T-helper 2 cell treated with Interferon-gamma antibody and Interleukin-4, amounts not matched to agents 5 μg/mL and 100 μg/mL, for 36 hours (primary cell): ENCODE measurements around the gene SMIM36.
"Not testable (repeated sequence)": the region's sequence is repeated elsewhere in the genome, so short reads cannot be mapped to it uniquely, and the experiment has no call there.

Experiments used
- DNase-seq: peaks from one replicate; pipeline ENCODE4 v3.0.0; 2021; ENCODE audit warnings: low spot score
- H3K27ac Mint-ChIP-seq: one replicate; pipeline ENCODE4 v1.8.0; 2021; ENCODE audit warnings: mild to moderate bottlenecking, mixed read lengths
- H3K27me3 Mint-ChIP-seq: one replicate; pipeline ENCODE4 v1.8.0; 2021; ENCODE audit warnings: low read depth, mixed read lengths
- H3K36me3 Mint-ChIP-seq: one replicate; pipeline ENCODE4 v1.8.0; 2021; ENCODE audit warnings: low read depth, mixed read lengths
- H3K4me1 Mint-ChIP-seq: one replicate; pipeline ENCODE4 v1.8.0; 2021; ENCODE audit warnings: low read depth, mixed read lengths
- H3K4me3 Mint-ChIP-seq: one replicate; pipeline ENCODE4 v1.8.0; 2022; ENCODE audit warnings: mild to moderate bottlenecking, moderate library complexity, mixed read lengths
- H3K9me3 Mint-ChIP-seq: one replicate; pipeline ENCODE4 v1.8.0; 2021; ENCODE audit warnings: mixed read lengths

SMIM36 gene

DNA sequence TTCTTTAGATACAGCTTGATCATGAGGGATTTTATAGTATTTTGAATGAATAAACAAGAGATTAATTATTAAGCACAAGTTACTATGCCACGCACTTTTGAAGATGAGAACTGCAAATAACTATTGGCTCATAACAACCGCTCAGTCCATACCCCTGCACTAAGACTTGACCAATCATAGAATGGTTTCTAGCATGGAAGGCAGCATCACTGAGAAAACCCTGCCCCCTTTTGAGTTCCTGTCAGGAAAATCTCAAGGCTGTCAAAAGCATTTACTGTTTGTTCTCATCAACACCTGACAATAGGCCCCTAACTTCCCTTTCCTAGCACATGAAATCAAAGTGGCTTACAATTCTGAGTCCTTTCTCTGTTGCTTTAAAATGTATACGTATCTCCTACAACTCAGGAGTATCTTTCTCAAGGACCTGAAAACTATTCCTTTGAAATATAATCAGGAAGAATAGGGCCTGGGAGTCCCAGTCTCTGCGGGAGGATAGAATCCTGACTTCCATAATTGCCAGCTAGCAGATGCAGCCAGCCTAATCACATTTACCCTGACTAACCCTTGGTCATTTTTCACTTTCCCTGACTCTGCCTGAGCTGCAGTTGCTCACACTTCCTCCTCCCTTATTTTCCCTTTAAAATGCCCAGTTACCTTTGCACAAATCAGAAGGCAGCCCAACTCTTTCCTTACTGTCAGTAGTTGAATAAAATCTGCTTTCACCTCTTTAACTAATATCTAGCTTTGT is 80.5 kb downstream of the SMIM36 start:
- no peak overlapping the region for H3K27ac Mint-ChIP-seq

DNA sequence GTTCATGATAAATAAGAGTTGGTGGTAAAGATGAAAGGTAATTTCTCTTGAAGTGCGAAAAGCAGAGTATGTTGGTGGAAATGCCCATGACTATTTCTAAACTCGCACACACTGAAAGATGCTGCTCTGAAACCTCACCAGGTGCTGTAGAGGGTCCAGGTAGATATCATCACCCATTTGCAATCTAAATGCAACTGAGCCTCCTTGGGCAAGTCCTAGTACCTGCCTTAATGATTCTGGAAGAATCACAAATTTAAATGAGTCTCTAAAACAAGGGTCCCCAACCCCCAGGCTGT is 83.7 kb downstream of the SMIM36 start:
- H3K36me3 Mint-ChIP-seq: no peaks in the 10 kb centered on the region
- peaks cover 10% of the 10 kb centered on the region for H3K4me1 Mint-ChIP-seq
- DNase-seq: no peak
- H3K4me3 Mint-ChIP-seq: no peak overlapping the region
- H3K9me3 Mint-ChIP-seq: no peaks in the 10 kb centered on the region
- no peak overlapping the region for H3K27ac Mint-ChIP-seq
- H3K27me3 Mint-ChIP-seq: peaks cover 39% of the 10 kb centered on the region

More for the DNA sequence above, 80.5 kb downstream of the SMIM36 start:
- Mint-ChIP-seq H3K36me3 (no peaks in the 10 kb centered on the region), H3K27me3 (peaks cover 24% of the 10 kb centered on the region), H3K4me3 (no peak overlapping the region), H3K9me3 (no peaks in the 10 kb centered on the region), H3K4me1 (peaks cover 18% of the 10 kb centered on the region)
- DNase-seq: no peak

- no peaks in the 10 kb centered on the region for H3K9me3 Mint-ChIP-seq
- peaks cover 9% of the 10 kb centered on the region for H3K4me1 Mint-ChIP-seq
- no peak overlapping the region for H3K4me3 Mint-ChIP-seq
- DNase-seq: no peak
- H3K27ac Mint-ChIP-seq: no peak overlapping the region
- no peaks in the 10 kb centered on the region for H3K36me3 Mint-ChIP-seq
- peaks cover 41% of the 10 kb centered on the region for H3K27me3 Mint-ChIP-seq
Measured at GRCh38 chr17:55426851-55427586, 84.2 kb downstream of the SMIM36 start.

- Mint-ChIP-seq H3K27ac (no peak overlapping the region), H3K4me3 (no peak overlapping the region), H3K4me1 (peaks cover 9% of the 10 kb centered on the region), H3K36me3 (peaks cover 4% of the 10 kb centered on the region), H3K9me3 (no peaks in the 10 kb centered on the region), H3K27me3 (peaks cover 40% of the 10 kb centered on the region)
- no peak for DNase-seq
Measured at GRCh38 chr17:55424893-55425540, 86.2 kb downstream of the SMIM36 start.

DNA sequence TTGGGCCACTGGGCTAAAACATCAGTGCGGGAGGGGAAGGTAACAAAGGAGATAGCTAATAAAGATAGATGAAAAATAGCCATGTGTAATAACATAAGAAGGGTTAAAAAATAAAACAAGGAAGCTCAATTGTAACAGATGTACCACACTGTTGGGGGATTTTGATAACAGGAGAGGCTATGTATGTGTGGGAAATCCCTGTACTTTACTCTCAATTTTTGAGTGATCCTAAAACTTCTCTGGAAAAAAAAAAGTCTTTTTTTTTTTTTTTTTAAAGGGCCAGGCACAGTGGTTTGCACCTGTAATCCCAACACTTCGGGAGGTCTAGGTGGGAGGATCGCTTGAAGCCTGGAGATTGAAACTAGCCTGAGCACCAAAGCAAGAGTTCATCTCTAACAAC is 87.7 kb downstream of the SMIM36 start:
- Mint-ChIP-seq H3K9me3 (no peaks in the 10 kb centered on the region), H3K36me3 (peaks cover 18% of the 10 kb centered on the region), H3K27me3 (peaks cover 37% of the 10 kb centered on the region), H3K27ac (no peak overlapping the region), H3K4me1 (peaks cover 24% of the 10 kb centered on the region), H3K4me3 (no peak overlapping the region)
- no peak for DNase-seq

- Mint-ChIP-seq H3K27me3 (peaks cover 34% of the 10 kb centered on the region), H3K4me1 (peaks cover 31% of the 10 kb centered on the region), H3K36me3 (peaks cover 24% of the 10 kb centered on the region)
- not testable (repeated sequence) for H3K4me3 Mint-ChIP-seq, H3K9me3 Mint-ChIP-seq, DNase-seq, H3K27ac Mint-ChIP-seq
Measured at GRCh38 chr17:55422828-55423164, 88.5 kb downstream of the SMIM36 start.

DNA sequence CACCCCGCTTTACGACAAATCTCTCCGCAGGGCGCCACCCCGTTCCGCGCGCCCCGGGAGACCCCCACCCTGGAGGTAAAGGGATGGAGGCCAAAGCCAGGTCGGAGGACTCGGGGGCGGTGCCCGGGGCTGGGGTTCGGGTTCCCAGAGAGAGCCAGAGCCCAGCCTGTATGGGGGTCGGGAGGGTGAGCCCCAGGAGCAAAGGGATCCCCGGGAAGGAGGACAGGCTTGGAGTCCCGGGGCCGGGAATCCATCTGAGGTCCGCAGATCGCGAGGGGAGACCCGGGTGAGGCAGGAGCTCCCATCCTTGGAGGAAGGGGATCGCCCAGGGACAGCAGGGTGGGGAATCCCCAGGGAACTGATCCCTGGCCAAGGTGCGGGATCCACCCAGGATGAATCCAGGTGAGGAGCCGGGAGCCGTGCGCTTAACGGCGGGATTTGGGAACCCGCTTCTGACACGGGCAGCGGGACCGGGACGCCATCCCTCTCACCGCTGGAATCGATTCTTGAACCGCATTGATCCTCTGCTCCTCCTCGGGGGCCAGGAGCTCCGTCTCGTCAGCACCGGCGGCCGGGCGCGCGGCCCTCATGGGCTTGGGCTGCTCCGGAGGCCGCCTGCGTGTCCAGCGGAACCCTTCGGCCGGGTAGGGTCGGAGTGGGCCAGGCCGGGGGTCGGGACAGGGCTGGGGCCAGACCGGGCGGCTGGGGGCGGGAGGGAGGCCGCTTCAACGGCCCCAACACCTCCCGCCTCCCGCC is 89.9 kb downstream of the SMIM36 start, which contains the start of gene MMD:
Gene MMD, minus strand, starts transcription at position 657 of the 756 bp plus-strand sequence. Its CDS starts 140 bp downstream, at position 517.
- H3K27ac Mint-ChIP-seq: peak within 1 kb of the TSS; percentile 97
- peaks cover 37% of the 10 kb centered on the region for H3K36me3 Mint-ChIP-seq
- peaks cover 45% of the 10 kb centered on the region for H3K4me1 Mint-ChIP-seq
- H3K27me3 Mint-ChIP-seq: peaks cover 29% of the 10 kb centered on the region
- H3K4me3 Mint-ChIP-seq: peak within 1 kb of the TSS; percentile 94
- DNase-seq: peak; percentile 30
- no peaks in the 10 kb centered on the region for H3K9me3 Mint-ChIP-seq

DNA sequence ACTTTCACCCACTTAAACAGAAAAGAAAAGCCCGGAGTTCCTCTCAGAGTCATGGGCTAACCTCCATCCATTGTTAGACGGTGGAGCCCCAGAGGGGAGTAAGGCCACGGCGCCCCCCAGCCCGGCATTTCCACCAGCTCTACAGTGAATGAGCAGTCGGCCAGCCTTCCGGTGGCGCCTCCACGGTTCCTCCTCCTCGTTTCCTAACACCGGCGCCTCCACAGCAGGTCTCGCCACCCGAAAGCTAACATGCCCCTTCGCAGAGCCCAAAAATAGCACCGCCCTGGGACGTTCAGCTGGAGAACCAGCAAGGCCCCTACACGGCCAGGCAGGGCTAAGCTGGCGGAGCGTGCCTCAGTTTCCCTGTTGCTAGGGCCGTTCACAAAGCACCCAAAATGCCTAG is 90.5 kb downstream of the SMIM36 start:
- no peaks in the 10 kb centered on the region for H3K9me3 Mint-ChIP-seq
- H3K4me3 Mint-ChIP-seq: peak overlapping the region; percentile 94
- H3K27me3 Mint-ChIP-seq: peaks cover 26% of the 10 kb centered on the region
- DNase-seq: peak; percentile 34
- peaks cover 49% of the 10 kb centered on the region for H3K4me1 Mint-ChIP-seq
- H3K27ac Mint-ChIP-seq: peak overlapping the region; percentile 97
- H3K36me3 Mint-ChIP-seq: peaks cover 37% of the 10 kb centered on the region

GRCh38 chr17:55420067-55420775 is 91.0 kb downstream of the SMIM36 start:
- Mint-ChIP-seq H3K9me3 (no peaks in the 10 kb centered on the region), H3K27me3 (peaks cover 22% of the 10 kb centered on the region), H3K36me3 (peaks cover 37% of the 10 kb centered on the region), H3K4me1 (peaks cover 49% of the 10 kb centered on the region), H3K4me3 (peak overlapping the region; percentile 94), H3K27ac (peak overlapping the region; percentile 97)
- peak; percentile 39 for DNase-seq

DNA sequence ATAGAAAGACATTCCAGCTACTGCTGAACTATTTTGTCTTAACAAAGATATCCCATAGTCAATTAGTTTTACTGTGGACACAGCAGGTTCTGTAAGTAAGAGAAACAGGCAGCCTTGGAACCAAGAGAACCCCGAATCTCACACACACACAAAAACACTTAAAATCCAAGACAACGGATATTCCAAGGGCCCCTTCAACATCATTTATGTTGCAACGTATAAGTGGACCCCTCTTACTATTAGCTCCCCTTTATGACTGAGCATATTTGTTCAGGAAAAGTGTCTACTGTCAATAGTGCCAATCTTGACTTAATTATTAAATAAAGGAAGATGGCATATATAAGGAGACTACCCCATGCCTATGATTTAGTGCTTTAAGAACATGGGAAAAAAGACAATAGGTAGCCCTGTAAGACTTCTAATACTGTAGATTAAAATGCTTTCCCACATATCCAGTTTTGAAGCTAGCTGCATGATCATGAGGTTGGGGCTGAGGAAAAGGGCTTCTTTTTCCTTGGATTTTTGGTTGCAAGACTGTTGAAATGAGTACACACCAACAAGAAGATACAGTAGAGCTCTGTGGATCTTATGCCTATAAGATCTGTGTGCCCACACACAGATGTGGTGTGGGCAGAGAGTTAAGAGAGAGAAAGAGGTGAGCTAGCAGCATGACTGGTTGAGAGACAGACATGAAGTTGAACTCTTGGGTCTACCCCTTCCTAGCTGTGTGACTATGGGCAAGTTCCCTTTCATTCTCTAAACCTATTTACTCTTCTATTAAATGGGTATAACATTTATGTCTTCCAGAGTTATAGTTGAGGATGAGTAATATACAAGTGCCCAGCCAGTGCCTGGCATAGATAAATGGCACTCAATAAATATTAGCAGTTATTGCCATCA is 92.6 kb downstream of the SMIM36 start:
- no peaks in the 10 kb centered on the region for H3K9me3 Mint-ChIP-seq
- H3K4me1 Mint-ChIP-seq: peaks cover 58% of the 10 kb centered on the region
- peak overlapping the region; percentile 97 for H3K27ac Mint-ChIP-seq
- H3K27me3 Mint-ChIP-seq: peaks cover 9% of the 10 kb centered on the region
- no peak for DNase-seq
- peak overlapping the region; percentile 94 for H3K4me3 Mint-ChIP-seq
- peaks cover 51% of the 10 kb centered on the region for H3K36me3 Mint-ChIP-seq

DNA sequence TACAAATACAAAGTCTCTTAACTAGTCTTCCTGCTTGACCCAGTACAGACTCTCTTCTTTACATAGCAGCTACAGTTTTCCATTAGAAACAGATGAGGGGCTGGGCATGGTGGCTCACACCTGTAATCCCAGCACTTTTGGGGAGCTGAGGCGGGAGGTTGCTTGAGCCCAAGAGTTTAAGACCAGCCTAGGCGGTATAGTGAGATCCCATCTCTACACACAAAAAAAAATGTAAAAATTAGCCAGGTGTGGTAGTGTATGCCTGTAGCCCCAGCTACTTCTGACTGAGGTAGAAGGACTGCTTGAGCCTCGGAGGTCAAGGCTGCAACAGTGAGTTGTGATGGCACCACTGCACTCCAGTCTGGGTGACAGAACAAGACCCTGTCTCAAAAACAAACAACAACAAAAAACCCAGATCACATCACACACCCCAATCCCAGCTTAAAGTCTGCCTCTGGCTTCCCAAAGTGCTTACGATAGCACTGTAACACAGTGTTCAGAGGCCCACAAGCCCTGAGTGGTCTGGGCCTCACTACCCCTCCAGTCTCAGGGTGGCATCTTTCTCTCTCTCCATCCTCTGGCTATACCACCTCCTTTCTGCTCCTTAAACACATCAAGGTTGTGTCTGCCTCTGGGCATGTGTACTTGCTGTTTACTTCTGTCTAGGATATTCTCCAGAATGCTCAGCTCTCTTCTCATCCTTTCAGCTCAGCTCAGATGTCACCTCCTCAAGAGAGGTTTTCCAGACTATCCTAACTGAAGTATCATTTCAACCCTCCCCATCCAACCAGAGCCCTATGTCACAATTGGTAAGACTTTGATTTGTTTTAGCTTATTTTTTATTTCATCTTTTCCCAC is 93.6 kb downstream of the SMIM36 start:
- Mint-ChIP-seq H3K9me3 (no peaks in the 10 kb centered on the region), H3K4me1 (peaks cover 58% of the 10 kb centered on the region), H3K4me3 (peak overlapping the region; percentile 41), H3K27me3 (peaks cover 3% of the 10 kb centered on the region), H3K27ac (peak overlapping the region; percentile 2), H3K36me3 (peaks cover 58% of the 10 kb centered on the region)
- DNase-seq: no peak
